Osteoblast (primary cell): ENCODE measurements around the gene DRD4. TPM values are rescaled to one million over a fixed set of nuclear protein-coding genes. Genes with fewer than 3 reads are reported as not detected.

ENCODE experiments used
- DNase-seq: peaks from one replicate; pipeline ENCODE4 v3.0.0; 2011; ENCODE audit warnings: low spot score, mixed read lengths; ENCODE audit not compliant: insufficient read length; ENCODE audit errors: missing footprints
- H2AFZ ChIP-seq: 2 replicates; pipeline ENCODE4 v1.6.0; 2011; ENCODE audit warnings: mild to moderate bottlenecking, low read length
- H3K27ac ChIP-seq: 2 replicates; pipeline ENCODE4 v1.5.1; 2011; ENCODE audit warnings: mild to moderate bottlenecking, low read depth, low read length, moderate library complexity
- H3K27me3 ChIP-seq: 2 replicates; pipeline ENCODE4 v1.6.0; 2012; ENCODE audit warnings: mild to moderate bottlenecking, control low read depth, inconsistent platforms, low read length, moderate library complexity; ENCODE audit not compliant: insufficient read depth
- H3K36me3 ChIP-seq: 2 replicates; pipeline ENCODE4 v1.5.1; 2011; ENCODE audit warnings: mild to moderate bottlenecking, low read length, control low read depth, moderate library complexity; ENCODE audit not compliant: insufficient read depth
- H3K4me1 ChIP-seq: 2 replicates; pipeline ENCODE4 v1.5.1; 2011; ENCODE audit warnings: mild to moderate bottlenecking, low read length, control low read depth, moderate library complexity; ENCODE audit not compliant: insufficient read depth
- H3K4me2 ChIP-seq: 2 replicates; pipeline ENCODE4 v1.6.0; 2011; ENCODE audit warnings: mild to moderate bottlenecking, low read length; ENCODE audit not compliant: insufficient read depth
- H3K4me3 ChIP-seq: fragments of 200-600 bp; sonication (generic); 3 replicates; pipeline ENCODE4 v1.5.1; 2012; ENCODE audit warnings: mild to moderate bottlenecking, low read length, inconsistent platforms; ENCODE audit not compliant: insufficient read depth
- H3K79me2 ChIP-seq: 2 replicates; pipeline ENCODE4 v1.6.0; 2012; ENCODE audit warnings: mild to moderate bottlenecking, low read length, control low read depth, inconsistent platforms; ENCODE audit not compliant: insufficient read depth
- H3K9me3 ChIP-seq: 2 replicates; pipeline ENCODE4 v1.5.1; 2011; ENCODE audit warnings: low read depth, low read length, control low read depth
- H4K20me1 ChIP-seq: 2 replicates; pipeline ENCODE4 v1.6.0; 2012; ENCODE audit warnings: mild to moderate bottlenecking, low read length, control low read depth; ENCODE audit not compliant: insufficient read depth
- total RNA-seq: library from RNA; depleted of rRNA; stranded (reverse); fragments of >200 nt; gene quantifications from 2 replicates; pipeline ENCODE4 v1.2.3, GENCODE V29; 2012
- TF ChIP-seq, protein P1 (sequence below): IDR thresholded peaks from 2 replicates; pipeline ENCODE4 v1.5.1; 2011; ENCODE audit warnings: mild to moderate bottlenecking, low read depth, low read length, moderate library complexity; ENCODE audit errors: extremely low read depth

The DRD4 gene
- total RNA-seq, 1 donor, result not detected

DNA sequence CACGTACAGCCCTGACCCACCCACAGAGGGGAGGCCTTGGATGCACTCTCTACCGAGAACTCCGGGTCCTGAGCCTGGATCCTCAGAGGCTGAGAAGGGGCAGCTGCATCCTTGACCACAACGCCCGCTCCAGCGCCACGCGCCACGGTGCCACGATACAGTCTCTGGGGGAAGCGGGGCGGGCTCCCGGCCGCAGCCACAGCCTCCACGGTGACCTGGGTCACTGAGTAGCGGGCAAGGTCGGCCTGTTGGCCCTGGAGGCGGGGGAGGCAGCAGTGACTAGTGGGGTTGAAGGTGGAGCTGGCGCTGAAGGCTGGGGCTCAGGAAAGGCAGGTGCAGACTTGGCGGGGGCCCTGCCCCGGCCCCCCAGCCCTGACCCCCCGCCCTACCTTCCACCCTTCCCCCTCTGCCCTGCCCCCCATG lies 17.4 kb upstream of the DRD4 start:
- peaks cover 10% of the 10 kb centered on the region for H3K4me1 ChIP-seq
- no peaks in the 10 kb centered on the region for H3K27me3 ChIP-seq
- H4K20me1 ChIP-seq, result peaks cover 8% of the 10 kb centered on the region
- TF ChIP-seq, protein P1, sequence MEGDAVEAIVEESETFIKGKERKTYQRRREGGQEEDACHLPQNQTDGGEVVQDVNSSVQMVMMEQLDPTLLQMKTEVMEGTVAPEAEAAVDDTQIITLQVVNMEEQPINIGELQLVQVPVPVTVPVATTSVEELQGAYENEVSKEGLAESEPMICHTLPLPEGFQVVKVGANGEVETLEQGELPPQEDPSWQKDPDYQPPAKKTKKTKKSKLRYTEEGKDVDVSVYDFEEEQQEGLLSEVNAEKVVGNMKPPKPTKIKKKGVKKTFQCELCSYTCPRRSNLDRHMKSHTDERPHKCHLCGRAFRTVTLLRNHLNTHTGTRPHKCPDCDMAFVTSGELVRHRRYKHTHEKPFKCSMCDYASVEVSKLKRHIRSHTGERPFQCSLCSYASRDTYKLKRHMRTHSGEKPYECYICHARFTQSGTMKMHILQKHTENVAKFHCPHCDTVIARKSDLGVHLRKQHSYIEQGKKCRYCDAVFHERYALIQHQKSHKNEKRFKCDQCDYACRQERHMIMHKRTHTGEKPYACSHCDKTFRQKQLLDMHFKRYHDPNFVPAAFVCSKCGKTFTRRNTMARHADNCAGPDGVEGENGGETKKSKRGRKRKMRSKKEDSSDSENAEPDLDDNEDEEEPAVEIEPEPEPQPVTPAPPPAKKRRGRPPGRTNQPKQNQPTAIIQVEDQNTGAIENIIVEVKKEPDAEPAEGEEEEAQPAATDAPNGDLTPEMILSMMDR, result no peak
- no peaks in the 10 kb centered on the region for H3K79me2 ChIP-seq
- H3K4me3 ChIP-seq, result no peak overlapping the region
- H3K4me2 ChIP-seq, result no peak overlapping the region
- no peak overlapping the region for H3K27ac ChIP-seq
- no peaks in the 10 kb centered on the region for H3K36me3 ChIP-seq
- no peak overlapping the region for H2AFZ ChIP-seq
- H3K9me3 ChIP-seq, result no peaks in the 10 kb centered on the region
- DNase-seq, result peak; percentile 78

DNA sequence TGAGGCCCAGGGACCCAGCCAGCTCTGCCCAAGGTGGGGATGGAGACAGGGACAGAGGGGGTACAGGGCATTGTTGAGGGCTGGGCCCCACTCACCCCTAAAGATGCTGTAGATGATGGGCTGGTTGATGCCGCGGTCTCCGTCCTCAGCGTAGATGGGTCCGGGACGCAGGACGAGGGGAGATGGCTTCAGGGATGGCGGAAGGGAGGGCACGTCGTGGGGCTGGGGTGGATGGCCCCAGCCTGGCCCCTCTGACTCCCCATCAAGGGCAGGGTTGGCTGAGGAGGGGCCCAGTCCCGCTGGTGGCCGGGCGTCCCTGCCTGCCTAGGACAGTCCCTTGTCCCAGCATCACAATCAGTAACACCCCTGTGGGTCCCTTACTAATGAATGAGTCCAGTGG lies 16.9 kb upstream of the DRD4 start:
- TF ChIP-seq, protein P1, result no peak
- Histone ChIP-seq H3K4me3 (no peak overlapping the region), H3K9me3 (no peaks in the 10 kb centered on the region), H3K27ac (no peak overlapping the region), H2AFZ (no peak overlapping the region), H3K4me1 (peaks cover 8% of the 10 kb centered on the region), H4K20me1 (peaks cover 6% of the 10 kb centered on the region), H3K27me3 (no peaks in the 10 kb centered on the region), H3K36me3 (no peaks in the 10 kb centered on the region), H3K79me2 (no peaks in the 10 kb centered on the region), H3K4me2 (no peak overlapping the region)
- peak; percentile 82 for DNase-seq

DNA sequence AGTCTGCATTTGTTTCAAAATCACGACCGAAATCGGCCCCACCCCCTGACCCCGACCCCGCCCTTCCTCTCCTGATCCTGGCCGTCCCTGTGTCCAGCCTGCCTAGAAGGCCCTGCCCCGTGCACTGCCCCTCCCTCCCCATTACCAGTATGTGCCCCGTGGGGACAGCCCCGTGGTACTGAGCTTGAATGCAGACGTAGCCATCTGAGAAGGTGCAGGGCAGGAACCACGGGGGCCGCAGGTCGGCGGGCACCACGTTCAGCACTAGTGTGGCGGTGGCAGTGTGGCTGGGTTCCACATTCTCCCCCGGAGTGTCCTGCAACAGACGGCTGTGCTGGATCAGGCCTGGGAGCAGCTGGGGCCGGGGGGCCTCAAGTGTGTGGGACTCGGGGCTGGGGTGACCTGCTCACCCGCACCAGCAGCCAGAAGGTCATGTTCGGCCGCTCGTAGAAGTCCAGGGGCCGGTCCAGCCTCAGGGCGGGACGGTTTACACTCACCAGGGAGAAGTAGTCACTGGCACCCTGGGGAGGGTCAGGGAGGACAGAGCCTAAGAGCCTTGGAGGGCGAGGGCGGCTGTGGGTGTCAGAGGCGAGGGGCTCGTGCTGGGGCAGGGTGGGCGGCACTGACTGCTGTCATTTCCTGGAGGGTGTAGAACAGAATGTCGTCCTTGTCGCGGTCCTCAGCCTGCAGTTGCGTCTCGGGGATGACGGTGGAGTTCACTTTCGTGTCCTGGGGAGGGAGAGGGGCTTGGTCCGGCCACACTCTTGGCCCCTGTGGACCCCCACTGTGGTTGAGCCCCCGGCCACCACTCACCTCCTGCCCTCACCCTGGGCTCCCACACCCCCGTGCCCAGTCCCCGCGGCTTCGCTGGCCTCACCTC lies 15.9 kb upstream of the DRD4 start:
- no peak for DNase-seq
- TF ChIP-seq, protein P1, result no peak
- no peak overlapping the region for H3K4me3 ChIP-seq
- no peaks in the 10 kb centered on the region for H3K9me3 ChIP-seq
- peaks cover 2% of the 10 kb centered on the region for H3K4me1 ChIP-seq
- H3K36me3 ChIP-seq, result no peaks in the 10 kb centered on the region
- H3K27me3 ChIP-seq, result no peaks in the 10 kb centered on the region
- no peak overlapping the region for H3K4me2 ChIP-seq
- H2AFZ ChIP-seq, result no peak overlapping the region
- H3K79me2 ChIP-seq, result no peaks in the 10 kb centered on the region
- H3K27ac ChIP-seq, result no peak overlapping the region
- peaks cover 3% of the 10 kb centered on the region for H4K20me1 ChIP-seq

DNA sequence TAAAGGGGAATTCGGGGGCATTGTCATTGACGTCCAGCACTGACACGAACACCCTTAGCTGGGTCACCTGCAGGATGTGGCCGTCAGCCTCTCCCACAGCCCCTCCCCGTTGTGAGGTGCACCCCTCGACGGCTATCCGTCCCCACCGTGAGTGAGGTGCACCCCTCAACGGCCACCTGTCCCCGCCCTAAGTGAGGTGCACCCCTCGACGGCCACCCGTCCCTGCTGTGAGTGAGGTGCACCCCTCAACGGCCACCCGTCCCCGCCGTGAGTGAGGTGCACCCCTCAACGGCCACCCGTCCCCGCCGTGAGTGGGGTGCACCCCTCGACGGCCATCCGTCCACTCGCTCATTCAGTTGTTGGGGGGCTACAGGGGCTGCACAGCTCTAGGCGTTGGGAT lies 15.2 kb upstream of the DRD4 start:
- H4K20me1 ChIP-seq, result peaks cover 3% of the 10 kb centered on the region
- H3K27ac ChIP-seq, result no peak overlapping the region
- no peak for DNase-seq
- no peaks in the 10 kb centered on the region for H3K36me3 ChIP-seq
- no peaks in the 10 kb centered on the region for H3K79me2 ChIP-seq
- TF ChIP-seq, protein P1, result no peak
- no peak overlapping the region for H3K4me2 ChIP-seq
- no peak overlapping the region for H2AFZ ChIP-seq
- H3K4me1 ChIP-seq, result no peaks in the 10 kb centered on the region
- H3K27me3 ChIP-seq, result no peaks in the 10 kb centered on the region
- no peak overlapping the region for H3K4me3 ChIP-seq
- no peaks in the 10 kb centered on the region for H3K9me3 ChIP-seq
